Heart right ventricle (tissue), 16 donors: ENCODE data around the gene CENPT. TPM values are rescaled to one million over a fixed set of nuclear protein-coding genes. Genes with fewer than 3 reads are reported as not detected.

Experiments
- ATAC-seq, 8 donors: fragments of 200-7000 bp; cut with Tn5 transposase; one replicate each; pipeline ENCODE4 v1.9.1; 2020; ENCODE audit warnings: mild to moderate bottlenecking in 8 of 8, moderate library complexity in 8 of 8, moderate number of reproducible peaks in 1 of 8
- DNase-seq, 2 donors: peaks; one replicate each; pipeline ENCODE4 v3.0.0-alpha.2; 2020
- H3K27ac ChIP-seq, 10 donors: fragments of 200-600 bp; sonication (generic) in 2 of 10; one replicate each; pipeline versions ENCODE4 v1.5.0 to v1.8.0; 2020 to 2022; ENCODE audit warnings: mild to moderate bottlenecking in 3 of 10
- H3K27me3 ChIP-seq, 7 donors: fragments of 200-600 bp; one replicate each; pipeline ENCODE4 v1.8.0; 2021 to 2022; ENCODE audit warnings: mild to moderate bottlenecking in 2 of 7
- H3K36me3 ChIP-seq, 9 donors: fragments of 200-600 bp; sonication (generic) in 1 of 9; one replicate each; pipeline versions ENCODE4 v1.5.0 to v1.8.0; 2020 to 2022; ENCODE audit warnings: mild to moderate bottlenecking in 2 of 9
- H3K4me1 ChIP-seq, 9 donors: fragments of 200-600 bp; sonication (generic) in 1 of 9; one replicate each; pipeline versions ENCODE4 v1.5.0 to v1.8.0; 2020 to 2022; ENCODE audit warnings: mild to moderate bottlenecking in 4 of 9
- H3K4me3 ChIP-seq, 10 donors: fragments of 200-600 bp; sonication (generic) in 2 of 10; one replicate each; pipeline versions ENCODE4 v1.5.0 to v1.8.0; 2020 to 2022; ENCODE audit warnings: mild to moderate bottlenecking in 7 of 10, moderate library complexity in 2 of 10
- H3K9me3 ChIP-seq, 11 donors: fragments of 200-600 bp in 10 of 11; sonication (generic) in 2 of 11; one replicate each; pipeline versions ENCODE4 v1.5.0 to v1.8.0; 2013 to 2022; ENCODE audit warnings: mild to moderate bottlenecking in 2 of 11, control low read depth in 1 of 11, moderate library complexity in 1 of 11
- CTCF ChIP-seq, 9 donors: fragments of 200-600 bp; sonication (generic) in 2 of 9; IDR thresholded peaks; one replicate each; pipeline versions ENCODE4 v1.5.0 to v1.8.0; 2021 to 2022; ENCODE audit warnings: antibody characterized with exemption in 9 of 9, mild to moderate bottlenecking in 5 of 9, moderate library complexity in 1 of 9
- WGBS, 2 donors: extraction: QIAGEN DNeasy Blood & Tissue Kit; methylation state at CpG; one replicate each; pipeline ENCODE4 v1.1.7; 2013; ENCODE audit warnings: inconsistent platforms in 1 of 2; 5-methylcytosine and 5-hydroxymethylcytosine counted together
- intact Hi-C, 10 donors: fragments of 100-400 bp; cut with DNase I; formaldehyde crosslinking; loops; one replicate each; pipeline versions ENCODE4 v1.11.1 to v1.14.2; 2022
- polyA plus RNA-seq, 2 donors: library from polyadenylated mRNA; stranded (reverse); fragments of 200-250 nt; gene quantifications; one replicate each; pipeline ENCODE4 v1.2.3, GENCODE V29; 2013
- total RNA-seq, 10 donors: library from RNA; stranded (reverse); fragmentation: NEBNext Ultra II Directional in 3 of 10; extraction: Animal tissue kit (Norgen Biotek cat#: 25700) in 3 of 10; gene quantifications; one replicate each; pipeline versions ENCODE4 v1.2.1 to v1.2.4, GENCODE V29; 2021 to 2023
- donor health status: Arrhythmogenic right ventricular cardiomyopathy.
- donor health status: ischemic (EF 13 %, LVEDD 7.1; RV severe dilation, severe dysfunction).
- donor health status: healthy with polysubstance abuse.
- donor health status: DM: no; HTN: yes; CAD: no.
- donor health status: DM: no; HTN: no; CAD: no.
- donor health status: ischemic (EF 25% LVEDD 6.9; RV normal size, moderate dysfunction).
- donor health status: ischemic (EF 25% LVEDD 5.7; RV mildly dilated, moderate dysfunction).
- donor health status: healthy.
- donor health status: DM: yes; HTN: yes; CAD: no.
- donor health status: Ischemic cardiomyopathy.
- donor health status: ischemic (EF 35%, LVEDD 5.7; RV mildly dilated, moderate dysfunction).
- donor health status: nonischemic (EF 11% LVEDD 7.7; RV severe dilation, severe dysfunction).
- donor health status: DM: yes; HTN: yes; CAD: no.
- donor health status: PGD.
- donor health status: ischemic (EF 29% LVEDD 5.4; RV normal size, mild dysfunction).
- donor health status: nonischemic (EF 23%, LVEDD 6.1; RV moderate dilation, normal function).

The CENPT gene
- total and polyA plus RNA-seq, 12 donors: 16.1 to 63.3 (median 19.8) TPM

GRCh38 chr16:67780847-67781564 lies 66.5 kb downstream of the CENPT start:
- 89 to 91% methylated on average over 7 of the region's 7 CpGs for WGBS, 2 donors
- Histone ChIP-seq H3K4me3 (no peak overlapping the region), H3K27ac (peak overlapping the region in 3 of 10 donors; percentile 6 to 21 (median 15)), H3K27me3 (no peaks in the 10 kb centered on the region), H3K36me3 (peaks cover 0 to 8% (median 0%) of the 10 kb centered on the region in 9 donors), H3K9me3 (no peaks in the 10 kb centered on the region), H3K4me1 (peaks cover 0 to 33% (median 23%) of the 10 kb centered on the region in 9 donors)
- ATAC-seq (peak in 5 of 8 donors; percentile 20 to 32 (median 27)), DNase-seq (no peak)
- TF ChIP-seq CTCF (IDR thresholded peaks at IDR 0.05): no peak
- intact Hi-C loops: no loop called here

- peaks cover 0 to 35% (median 23%) of the 10 kb centered on the region in 9 donors for H3K4me1 ChIP-seq
- no peaks in the 10 kb centered on the region for H3K27me3 ChIP-seq
- DNase-seq (no peak), ATAC-seq (peak in 3 of 8 donors; percentile 20 to 63 (median 22))
- no peaks in the 10 kb centered on the region for H3K9me3 ChIP-seq
- peaks cover 0 to 8% (median 0%) of the 10 kb centered on the region in 9 donors for H3K36me3 ChIP-seq
- intact Hi-C loops: no loop called here
- no peak overlapping the region for H3K4me3 ChIP-seq
- TF ChIP-seq CTCF (IDR thresholded peaks at IDR 0.05): no peak
- 74% methylated on average over 5 of the region's 5 CpGs for WGBS, 2 donors
- H3K27ac ChIP-seq: peak overlapping the region in 1 of 10 donors; percentile 2
Measured at GRCh38 chr16:67779256-67780014, 68.1 kb downstream of the CENPT start.

Other genes with a start within 250 kb of the CENPT start
- gene CARMIL2, start 202.5 kb downstream of the CENPT start, total RNA-seq: 1 to 10 TPM in 3 of 10 donors, under 1 TPM in 6, not detected in 1; 0.27 to 2.7 (median 0.60) TPM
- 1 to 10 TPM in 1 of 2 donors, under 1 TPM in 1; 0.16 to 1.2 TPM for gene CARMIL2, start 202.5 kb downstream of the CENPT start, polyA plus RNA-seq
- 10 to 100 TPM in 1 of 10 donors, 1 to 10 TPM in 9; 6.9 to 11.3 (median 8.6) TPM for gene ACD, start 187.4 kb downstream of the CENPT start, total RNA-seq
- gene ACD, start 187.4 kb downstream of the CENPT start, polyA plus RNA-seq: 10 to 100 TPM in 1 of 2 donors, 1 to 10 TPM in 1; 7.7 to 15.0 TPM
- 1 to 10 TPM; 1.7 to 5.9 (median 2.2) TPM for gene PARD6A, start 186.7 kb downstream of the CENPT start, total RNA-seq
- 1 to 10 TPM; 2.7 to 5.8 TPM for gene PARD6A, start 186.7 kb downstream of the CENPT start, polyA plus RNA-seq
- 10 to 100 TPM in 1 of 10 donors, 1 to 10 TPM in 9; 3.6 to 12.7 (median 8.4) TPM for gene ENKD1, start 180.9 kb downstream of the CENPT start, total RNA-seq
- 10 to 100 TPM; 24.5 to 30.9 TPM for gene ENKD1, start 180.9 kb downstream of the CENPT start, polyA plus RNA-seq
- 1 to 10 TPM; 2.8 to 5.6 (median 4.3) TPM for gene C16orf86, start 180.9 kb downstream of the CENPT start, total RNA-seq
- 1 to 10 TPM; 2.6 to 3.7 TPM for gene C16orf86, start 180.9 kb downstream of the CENPT start, polyA plus RNA-seq
- 10 to 100 TPM in 2 of 10 donors, 1 to 10 TPM in 8; 6.0 to 10.7 (median 8.2) TPM for gene GFOD2, start 128.4 kb downstream of the CENPT start, total RNA-seq
- gene GFOD2, start 128.4 kb downstream of the CENPT start, polyA plus RNA-seq: 10 to 100 TPM in 1 of 2 donors, 1 to 10 TPM in 1; 8.2 to 10.9 TPM
- 10 to 100 TPM; 11.1 to 21.6 (median 15.6) TPM for gene RANBP10, start 41.1 kb downstream of the CENPT start, total RNA-seq
- gene RANBP10, start 41.1 kb downstream of the CENPT start, polyA plus RNA-seq: 1 to 10 TPM; 6.4 to 8.9 TPM
- 1 to 10 TPM in 1 of 10 donors, under 1 TPM in 9; 0.15 to 1.1 (median 0.48) TPM for gene TSNAXIP1, start 40.8 kb downstream of the CENPT start, total RNA-seq
- 1 to 10 TPM in 1 of 2 donors, under 1 TPM in 1; 0.74 to 1.2 TPM for gene TSNAXIP1, start 40.8 kb downstream of the CENPT start, polyA plus RNA-seq
- 10 to 100 TPM; 20.6 to 41.3 (median 26.9) TPM for gene THAP11, start 5.4 kb downstream of the CENPT start, total RNA-seq
- 10 to 100 TPM in 1 of 2 donors, 1 to 10 TPM in 1; 6.0 to 23.5 TPM for gene THAP11, start 5.4 kb downstream of the CENPT start, polyA plus RNA-seq
- gene NUTF2, start 760 bp downstream of the CENPT start, total RNA-seq: 100 to 1,000 TPM in 1 of 10 donors, 10 to 100 TPM in 9; 73.9 to 105 (median 80.5) TPM
- gene NUTF2, start 760 bp downstream of the CENPT start, polyA plus RNA-seq: 100 to 1,000 TPM; 186 to 214 TPM
- 10 to 100 TPM; 25.8 to 41.6 (median 31.3) TPM for gene EDC4, start 25.4 kb upstream of the CENPT start, total RNA-seq
- gene EDC4, start 25.4 kb upstream of the CENPT start, polyA plus RNA-seq: 10 to 100 TPM; 30.2 to 46.8 TPM
- 1 to 10 TPM in 6 of 10 donors, not detected in 4; 1.1 to 2.7 (median 1.5) TPM for gene NRN1L, start 37.2 kb upstream of the CENPT start, total RNA-seq
- gene NRN1L, start 37.2 kb upstream of the CENPT start, polyA plus RNA-seq: 1 to 10 TPM; 1.8 to 4.0 TPM
- gene PSKH1, start 45.6 kb upstream of the CENPT start, total RNA-seq: 10 to 100 TPM; 16.0 to 24.5 (median 20.5) TPM
- gene PSKH1, start 45.6 kb upstream of the CENPT start, polyA plus RNA-seq: 10 to 100 TPM; 15.7 to 22.9 TPM
- gene CTRL, start 84.2 kb upstream of the CENPT start, total RNA-seq: 1 to 10 TPM in 2 of 10 donors, under 1 TPM in 8; 0.39 to 1.6 (median 0.84) TPM
- gene CTRL, start 84.2 kb upstream of the CENPT start, polyA plus RNA-seq: 1 to 10 TPM in 1 of 2 donors, under 1 TPM in 1; 0.74 to 2.0 TPM
- 100 to 1,000 TPM in 1 of 10 donors, 10 to 100 TPM in 9; 48.9 to 164 (median 62.8) TPM for gene PSMB10, start 89.2 kb upstream of the CENPT start, total RNA-seq
- 100 to 1,000 TPM in 1 of 2 donors, 10 to 100 TPM in 1; 87.4 to 170 TPM for gene PSMB10, start 89.2 kb upstream of the CENPT start, polyA plus RNA-seq
- 10 to 100 TPM; 14.4 to 24.6 (median 20.6) TPM for gene LCAT, start 96.4 kb upstream of the CENPT start, total RNA-seq
- gene LCAT, start 96.4 kb upstream of the CENPT start, polyA plus RNA-seq: 10 to 100 TPM; 18.1 to 96.5 TPM
- gene SLC12A4, start 120.9 kb upstream of the CENPT start, total RNA-seq: 100 to 1,000 TPM in 1 of 10 donors, 10 to 100 TPM in 9; 70.9 to 107 (median 86.6) TPM
- 100 to 1,000 TPM in 1 of 2 donors, 10 to 100 TPM in 1; 70.1 to 116 TPM for gene SLC12A4, start 120.9 kb upstream of the CENPT start, polyA plus RNA-seq
- under 1 TPM in 1 of 10 donors, not detected in 9; 0.34 TPM for gene DPEP3, start 132.8 kb upstream of the CENPT start, total RNA-seq
- under 1 TPM in 1 of 2 donors, not detected in 1; 0.01 TPM for gene DPEP3, start 132.8 kb upstream of the CENPT start, polyA plus RNA-seq
- gene DPEP2, start 151.8 kb upstream of the CENPT start, total RNA-seq: 1 to 10 TPM in 9 of 10 donors, not detected in 1; 1.2 to 6.2 (median 1.7) TPM
- gene DPEP2, start 151.8 kb upstream of the CENPT start, polyA plus RNA-seq: 1 to 10 TPM; 1.0 to 1.5 TPM
- not detected for gene DPEP2NB, start 168.2 kb upstream of the CENPT start, total RNA-seq
- not detected for gene DPEP2NB, start 168.2 kb upstream of the CENPT start, polyA plus RNA-seq
- gene DDX28, start 175.5 kb upstream of the CENPT start, total RNA-seq: 10 to 100 TPM in 4 of 10 donors, 1 to 10 TPM in 6; 8.4 to 13.1 (median 9.7) TPM
- 1 to 10 TPM; 5.3 to 9.6 TPM for gene DDX28, start 175.5 kb upstream of the CENPT start, polyA plus RNA-seq
- gene DUS2, start 175.6 kb upstream of the CENPT start, total RNA-seq: 10 to 100 TPM in 2 of 10 donors, 1 to 10 TPM in 8; 4.8 to 13.1 (median 7.2) TPM
- gene DUS2, start 175.6 kb upstream of the CENPT start, polyA plus RNA-seq: 1 to 10 TPM; 4.2 to 9.6 TPM
- 10 to 100 TPM; 19.8 to 32.9 (median 25.1) TPM for gene NFATC3, start 237.7 kb upstream of the CENPT start, total RNA-seq
- gene NFATC3, start 237.7 kb upstream of the CENPT start, polyA plus RNA-seq: 1 to 10 TPM; 6.3 to 9.2 TPM